ENCODE results near the gene ABHD4.
"Not testable (repeated sequence)": the region's sequence is repeated elsewhere in the genome, so short reads cannot be mapped to it uniquely, and the experiment has no call there.

ABHD4 gene, protein sequence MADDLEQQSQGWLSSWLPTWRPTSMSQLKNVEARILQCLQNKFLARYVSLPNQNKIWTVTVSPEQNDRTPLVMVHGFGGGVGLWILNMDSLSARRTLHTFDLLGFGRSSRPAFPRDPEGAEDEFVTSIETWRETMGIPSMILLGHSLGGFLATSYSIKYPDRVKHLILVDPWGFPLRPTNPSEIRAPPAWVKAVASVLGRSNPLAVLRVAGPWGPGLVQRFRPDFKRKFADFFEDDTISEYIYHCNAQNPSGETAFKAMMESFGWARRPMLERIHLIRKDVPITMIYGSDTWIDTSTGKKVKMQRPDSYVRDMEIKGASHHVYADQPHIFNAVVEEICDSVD

DNA sequence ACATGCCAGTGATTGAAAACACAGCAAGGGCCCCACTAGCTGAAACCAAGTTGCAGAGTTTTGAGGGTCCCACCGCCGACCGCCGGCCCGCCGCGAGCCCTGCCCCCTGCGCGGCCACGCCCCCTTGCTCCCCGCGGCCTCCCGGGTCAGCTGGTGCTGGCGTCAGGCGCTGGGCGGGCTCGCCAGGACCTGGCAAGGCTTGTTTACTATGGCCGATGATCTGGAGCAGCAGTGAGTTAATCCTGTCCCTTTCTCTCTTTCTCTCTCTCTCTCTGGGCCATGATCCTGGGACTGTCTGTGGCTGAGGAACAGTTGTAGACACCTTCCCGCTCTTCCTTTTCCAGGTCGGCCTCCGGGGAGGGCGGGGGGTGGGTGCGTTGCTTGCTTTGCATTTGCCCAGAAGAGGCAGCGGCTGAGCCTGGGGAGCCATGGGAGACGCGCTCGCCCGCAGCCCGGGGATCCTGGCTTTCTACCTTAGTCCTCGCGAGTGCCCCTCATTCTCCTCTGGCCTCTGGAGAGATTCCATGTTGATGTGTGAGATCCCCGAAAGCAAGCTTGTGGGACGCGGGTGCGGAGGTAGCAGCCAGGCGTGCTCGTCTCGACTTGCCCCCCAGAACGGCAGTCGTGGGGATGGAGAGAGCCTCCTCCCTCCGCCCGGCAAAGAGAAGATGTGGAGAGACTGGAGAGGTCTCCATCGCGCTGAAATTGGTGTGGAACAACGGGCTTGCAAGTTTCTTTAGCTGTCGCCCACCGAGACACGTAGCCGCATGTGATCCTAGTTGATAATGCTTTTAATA, at the start of gene ABHD4:
Gene ABHD4 (plus strand): TSS at position 202 of the 797 bp plus-strand sequence. CDS start 7 bp downstream, at position 209.
- no peak for DNase-seq (ENCODE audit: low read depth)
- H3K4me3 ChIP-seq (ENCODE audit: low read depth, low read length), result peak within 1 kb of the TSS; percentile 80

DNA sequence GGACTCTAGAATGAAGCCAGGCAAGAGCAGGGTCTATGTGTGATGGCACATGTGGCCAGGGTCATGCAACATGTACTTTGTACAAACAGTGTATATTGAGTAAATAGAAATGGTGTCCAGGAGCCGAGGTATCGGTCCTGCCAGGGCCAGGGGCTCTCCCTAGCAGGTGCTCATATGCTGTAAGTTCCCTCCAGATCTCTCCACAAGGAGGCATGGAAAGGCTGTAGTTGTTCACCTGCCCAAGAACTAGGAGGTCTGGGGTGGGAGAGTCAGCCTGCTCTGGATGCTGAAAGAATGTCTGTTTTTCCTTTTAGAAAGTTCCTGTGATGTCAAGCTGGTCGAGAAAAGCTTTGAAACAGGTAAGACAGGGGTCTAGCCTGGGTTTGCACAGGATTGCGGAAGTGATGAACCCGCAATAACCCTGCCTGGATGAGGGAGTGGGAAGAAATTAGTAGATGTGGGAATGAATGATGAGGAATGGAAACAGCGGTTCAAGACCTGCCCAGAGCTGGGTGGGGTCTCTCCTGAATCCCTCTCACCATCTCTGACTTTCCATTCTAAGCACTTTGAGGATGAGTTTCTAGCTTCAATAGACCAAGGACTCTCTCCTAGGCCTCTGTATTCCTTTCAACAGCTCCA, 48.7 kb upstream of the ABHD4 start:
- H3K4me3 ChIP-seq (ENCODE audit: low read depth, low read length), result no peak overlapping the region
- no peak for DNase-seq (ENCODE audit: low read depth)

DNA sequence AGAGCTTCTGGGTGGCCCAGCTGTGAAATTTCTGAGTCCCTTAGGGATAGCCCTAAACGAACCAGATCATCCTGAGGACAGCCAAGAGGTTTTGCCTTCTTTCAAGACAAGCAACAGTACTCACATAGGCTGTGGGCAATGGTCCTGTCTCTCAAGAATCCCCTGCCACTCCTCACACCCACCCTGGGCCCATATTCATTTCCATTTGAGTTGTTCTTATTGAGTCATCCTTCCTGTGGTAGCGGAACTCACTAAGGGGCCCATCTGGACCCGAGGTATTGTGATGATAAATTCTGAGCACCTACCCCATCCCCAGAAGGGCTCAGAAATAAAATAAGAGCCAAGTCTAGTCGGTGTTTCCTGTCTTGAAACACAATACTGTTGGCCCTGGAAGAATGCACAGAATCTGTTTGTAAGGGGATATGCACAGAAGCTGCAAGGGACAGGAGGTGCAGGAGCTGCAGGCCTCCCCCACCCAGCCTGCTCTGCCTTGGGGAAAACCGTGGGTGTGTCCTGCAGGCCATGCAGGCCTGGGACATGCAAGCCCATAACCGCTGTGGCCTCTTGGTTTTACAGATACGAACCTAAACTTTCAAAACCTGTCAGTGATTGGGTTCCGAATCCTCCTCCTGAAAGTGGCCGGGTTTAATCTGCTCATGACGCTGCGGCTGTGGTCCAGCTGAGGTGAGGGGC, 48.0 kb upstream of the ABHD4 start:
- DNase-seq (ENCODE audit: low read depth), result no peak
- H3K4me3 ChIP-seq (ENCODE audit: low read depth, low read length), result no peak overlapping the region

DNA sequence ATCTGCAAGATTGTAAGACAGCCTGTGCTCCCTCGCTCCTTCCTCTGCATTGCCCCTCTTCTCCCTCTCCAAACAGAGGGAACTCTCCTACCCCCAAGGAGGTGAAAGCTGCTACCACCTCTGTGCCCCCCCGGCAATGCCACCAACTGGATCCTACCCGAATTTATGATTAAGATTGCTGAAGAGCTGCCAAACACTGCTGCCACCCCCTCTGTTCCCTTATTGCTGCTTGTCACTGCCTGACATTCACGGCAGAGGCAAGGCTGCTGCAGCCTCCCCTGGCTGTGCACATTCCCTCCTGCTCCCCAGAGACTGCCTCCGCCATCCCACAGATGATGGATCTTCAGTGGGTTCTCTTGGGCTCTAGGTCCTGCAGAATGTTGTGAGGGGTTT, 46.5 kb upstream of the ABHD4 start:
- DNase-seq (ENCODE audit: low read depth), result no peak
- H3K4me3 ChIP-seq (ENCODE audit: low read depth, low read length), result no peak overlapping the region

DNA sequence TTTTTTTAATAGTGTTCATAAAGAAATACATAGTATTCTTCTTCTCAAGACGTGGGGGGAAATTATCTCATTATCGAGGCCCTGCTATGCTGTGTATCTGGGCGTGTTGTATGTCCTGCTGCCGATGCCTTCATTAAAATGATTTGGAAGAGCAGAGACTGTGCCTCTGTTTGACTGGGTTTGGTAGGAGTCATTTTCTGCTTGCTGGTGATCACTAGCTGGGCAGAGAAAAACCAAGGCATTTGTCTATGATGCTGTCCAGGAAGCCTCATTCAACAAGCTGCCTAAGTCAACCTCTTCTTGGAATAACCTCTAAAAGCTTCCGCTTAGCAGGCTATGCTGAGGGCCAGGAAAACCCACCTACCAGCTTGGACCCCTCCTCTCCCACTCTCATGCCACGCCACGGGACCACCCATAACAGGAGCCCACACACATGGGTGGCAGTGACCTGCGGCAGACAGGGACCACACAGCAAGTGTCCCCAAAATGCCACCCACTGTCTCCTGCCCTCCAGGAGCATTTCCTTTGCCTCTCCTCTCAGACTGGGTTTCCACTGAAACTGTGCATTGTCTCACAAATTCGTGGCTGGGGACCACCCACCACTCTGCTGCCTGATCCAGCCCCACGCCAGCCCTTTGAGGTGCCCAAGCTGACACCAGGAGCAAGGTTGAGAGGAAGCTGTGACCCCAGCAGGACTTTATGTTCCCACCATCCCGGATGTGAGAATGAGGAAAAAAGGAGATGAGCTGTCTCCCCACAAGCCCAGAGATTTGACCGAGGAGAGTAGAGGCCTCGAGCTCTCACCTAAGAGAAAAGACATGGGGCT, 45.9 kb upstream of the ABHD4 start:
- H3K4me3 ChIP-seq (ENCODE audit: low read depth, low read length), result no peak overlapping the region
- no peak for DNase-seq (ENCODE audit: low read depth)

DNA sequence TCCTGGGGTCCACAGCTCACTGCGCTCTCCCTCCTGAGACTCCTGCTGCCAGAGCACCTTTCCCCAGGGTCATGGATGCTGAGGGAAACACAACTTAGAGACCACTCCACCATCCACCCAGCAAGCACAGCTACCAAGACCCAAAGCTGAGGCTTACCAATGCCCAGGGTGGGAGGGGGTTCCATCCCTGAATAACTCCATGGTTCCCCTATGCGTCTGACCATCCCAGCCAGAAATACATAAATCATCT, 45.3 kb upstream of the ABHD4 start:
- no peak for DNase-seq (ENCODE audit: low read depth)
- no peak overlapping the region for H3K4me3 ChIP-seq (ENCODE audit: low read depth, low read length)

DNA sequence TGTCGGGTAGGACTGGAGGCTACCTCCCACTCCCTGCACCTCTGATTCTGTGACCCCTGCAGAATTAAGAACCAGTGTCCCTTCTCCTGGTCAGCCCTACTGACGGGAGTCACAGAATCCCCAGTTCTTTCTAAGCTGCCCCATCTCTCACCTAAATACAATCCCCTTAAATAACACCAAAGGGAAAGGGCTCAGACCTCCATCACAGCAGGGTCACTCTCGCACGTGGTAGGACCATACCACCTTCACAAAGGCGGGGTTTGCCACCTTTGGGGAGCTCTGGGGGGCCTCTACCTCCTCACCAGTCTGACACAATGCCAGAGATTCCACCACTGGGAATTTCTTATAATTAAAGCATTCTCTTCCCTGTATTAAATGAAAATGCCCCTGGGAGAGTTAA, 44.7 kb upstream of the ABHD4 start:
- no peak overlapping the region for H3K4me3 ChIP-seq (ENCODE audit: low read depth, low read length)
- no peak for DNase-seq (ENCODE audit: low read depth)

DNA sequence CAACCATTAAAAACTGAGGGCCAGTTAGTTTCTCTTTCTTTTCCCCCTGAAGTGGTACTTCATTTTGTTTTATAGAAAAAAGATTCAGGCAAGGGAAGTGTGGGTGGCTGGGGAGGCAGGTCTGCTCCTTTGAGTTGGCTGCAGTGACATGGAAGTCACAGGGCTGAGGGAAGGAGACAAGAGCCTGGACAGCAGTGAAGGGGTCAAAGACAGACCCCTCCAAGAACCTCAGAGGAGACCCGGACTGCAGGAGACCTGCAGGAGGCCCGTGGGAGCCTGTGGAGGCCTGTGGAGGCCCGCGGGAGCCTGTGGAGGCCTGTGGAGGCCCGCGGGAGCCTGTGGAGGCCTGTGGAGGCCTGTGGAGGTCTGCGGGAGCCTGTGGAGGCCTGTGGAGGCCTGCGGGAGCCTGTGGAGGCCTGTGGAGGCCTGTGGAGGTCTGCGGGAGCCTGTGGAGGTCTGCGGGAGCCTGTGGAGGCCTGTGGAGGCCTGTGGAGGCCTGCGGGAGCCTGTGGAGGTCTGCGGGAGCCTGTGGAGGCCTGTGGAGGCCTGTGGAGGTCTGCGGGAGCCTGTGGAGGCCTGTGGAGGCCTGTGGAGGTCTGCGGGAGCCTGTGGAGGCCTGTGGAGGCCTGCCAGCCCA, 44.1 kb upstream of the ABHD4 start:
- H3K4me3 ChIP-seq (ENCODE audit: low read depth, low read length); DNase-seq (ENCODE audit: low read depth): not testable (repeated sequence)

DNA sequence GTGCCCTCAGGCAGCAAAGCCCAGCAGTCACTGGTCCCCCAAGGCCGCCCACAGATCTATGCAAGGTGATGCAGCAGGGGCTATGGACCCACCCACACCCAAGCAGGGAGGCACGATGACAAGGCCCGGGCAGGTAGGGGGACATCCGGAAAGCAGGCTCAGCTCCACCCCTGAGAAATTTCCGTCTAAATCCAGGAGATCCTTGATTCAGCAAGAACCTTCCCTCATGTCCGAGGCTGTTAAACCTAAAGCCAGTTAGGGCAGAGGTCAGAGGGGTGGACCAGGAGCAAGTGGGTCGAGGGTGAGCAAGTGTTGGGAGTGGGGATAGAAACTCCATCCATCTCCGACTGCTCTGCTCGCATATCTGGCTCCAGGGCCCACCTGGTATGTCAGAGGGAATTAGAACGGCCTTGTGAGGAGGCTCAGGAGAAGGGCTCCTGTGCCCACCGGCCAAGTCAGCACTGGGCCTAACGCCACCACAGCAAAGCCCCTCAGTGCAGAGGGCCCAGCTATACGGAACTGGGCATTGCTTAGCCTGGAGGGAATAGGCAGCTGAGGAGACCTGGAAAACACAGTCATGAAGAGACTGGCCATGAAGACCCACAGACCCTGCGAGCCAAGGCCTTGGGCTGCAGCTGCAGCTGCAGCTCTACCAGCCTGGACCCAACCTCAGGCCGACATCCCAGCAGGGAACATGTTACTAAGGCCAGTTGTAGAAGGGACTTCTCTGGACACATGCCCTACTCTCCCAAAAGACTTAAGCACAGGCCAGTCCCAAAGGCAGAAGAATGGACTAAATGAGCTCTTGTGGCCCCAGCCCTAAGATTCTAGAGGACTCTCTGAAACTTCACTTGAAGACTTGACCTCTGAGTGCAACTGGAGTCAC, 43.4 kb upstream of the ABHD4 start:
- H3K4me3 ChIP-seq (ENCODE audit: low read depth, low read length), result no peak overlapping the region
- DNase-seq (ENCODE audit: low read depth), result no peak

DNA sequence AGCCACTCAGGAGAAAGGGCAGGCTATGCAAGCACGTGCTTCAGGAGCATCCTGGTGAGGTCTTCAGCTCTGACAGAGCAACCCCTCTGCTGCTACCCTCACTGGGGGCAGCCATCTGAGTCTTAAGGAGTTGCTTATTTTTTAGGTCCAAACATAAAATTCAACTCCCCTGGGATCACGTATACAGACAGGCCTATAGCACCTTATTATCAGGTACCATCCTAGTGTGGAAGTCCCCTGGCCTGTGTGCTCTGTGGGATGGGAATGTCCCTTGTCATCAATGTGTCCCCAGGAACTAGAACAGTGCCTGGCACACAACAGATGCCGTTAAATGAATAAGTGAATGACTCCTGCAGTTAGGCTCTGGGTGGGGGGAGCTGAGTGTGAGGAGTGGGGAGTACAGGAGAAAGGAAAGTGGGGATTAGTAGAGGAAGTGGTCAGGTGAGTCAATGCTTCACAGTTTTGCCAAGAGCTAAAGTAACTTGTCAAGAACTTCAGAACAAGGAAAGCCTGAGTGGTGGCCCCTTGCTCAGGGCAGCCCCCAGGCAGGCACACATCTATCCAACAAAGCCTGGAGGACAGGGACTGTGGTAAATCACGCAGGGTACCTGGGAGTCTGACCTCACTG, 42.6 kb upstream of the ABHD4 start:
- no peak overlapping the region for H3K4me3 ChIP-seq (ENCODE audit: low read depth, low read length)
- no peak for DNase-seq (ENCODE audit: low read depth)

DNA sequence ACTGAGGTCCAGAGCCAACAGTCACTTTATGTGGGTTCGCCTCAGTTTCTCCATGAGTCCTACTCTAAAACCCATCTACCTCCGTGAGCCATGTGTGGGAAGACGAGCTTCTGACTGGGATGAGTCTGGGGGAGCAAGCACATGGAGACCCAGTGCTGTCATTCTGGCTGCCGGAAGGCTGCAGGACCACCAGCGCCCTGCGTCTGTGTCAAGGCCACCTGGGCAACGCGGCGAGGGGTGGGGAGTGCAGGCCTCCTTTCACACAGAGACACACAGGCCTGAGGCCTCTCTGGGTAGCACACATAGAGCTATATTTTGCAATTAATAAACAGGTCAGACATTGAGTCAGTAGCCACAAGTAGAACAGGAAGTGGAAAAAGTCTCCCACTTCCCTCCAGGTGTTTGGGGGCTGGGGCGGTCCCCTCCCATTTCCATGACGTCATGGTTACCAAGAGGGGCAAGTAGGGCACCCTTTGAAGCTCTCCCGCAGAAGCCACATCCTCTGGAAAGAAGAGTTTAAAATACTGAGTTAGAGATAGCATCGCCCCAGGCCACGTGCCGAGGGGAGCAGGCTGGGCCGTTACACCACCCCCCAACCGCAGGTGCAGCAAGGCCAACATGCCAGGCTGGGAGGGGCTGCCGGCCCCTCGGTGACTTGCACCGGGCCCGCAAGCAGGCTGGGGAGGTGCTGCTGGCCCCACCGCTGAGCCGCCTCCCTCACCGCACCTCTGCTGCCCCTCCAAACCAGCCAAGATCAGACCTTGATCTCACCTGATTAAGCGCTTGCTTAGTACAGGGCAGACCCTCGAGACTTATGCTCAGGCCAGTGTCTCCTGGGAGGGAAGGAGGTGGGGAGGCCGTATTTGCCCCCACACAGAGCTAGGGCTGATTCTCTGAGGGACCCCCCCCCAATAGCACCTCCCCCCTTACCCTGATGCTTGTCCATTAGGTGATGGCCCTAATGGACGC, 41.8 kb upstream of the ABHD4 start:
- DNase-seq (ENCODE audit: low read depth), result no peak
- no peak overlapping the region for H3K4me3 ChIP-seq (ENCODE audit: low read depth, low read length)

DNA sequence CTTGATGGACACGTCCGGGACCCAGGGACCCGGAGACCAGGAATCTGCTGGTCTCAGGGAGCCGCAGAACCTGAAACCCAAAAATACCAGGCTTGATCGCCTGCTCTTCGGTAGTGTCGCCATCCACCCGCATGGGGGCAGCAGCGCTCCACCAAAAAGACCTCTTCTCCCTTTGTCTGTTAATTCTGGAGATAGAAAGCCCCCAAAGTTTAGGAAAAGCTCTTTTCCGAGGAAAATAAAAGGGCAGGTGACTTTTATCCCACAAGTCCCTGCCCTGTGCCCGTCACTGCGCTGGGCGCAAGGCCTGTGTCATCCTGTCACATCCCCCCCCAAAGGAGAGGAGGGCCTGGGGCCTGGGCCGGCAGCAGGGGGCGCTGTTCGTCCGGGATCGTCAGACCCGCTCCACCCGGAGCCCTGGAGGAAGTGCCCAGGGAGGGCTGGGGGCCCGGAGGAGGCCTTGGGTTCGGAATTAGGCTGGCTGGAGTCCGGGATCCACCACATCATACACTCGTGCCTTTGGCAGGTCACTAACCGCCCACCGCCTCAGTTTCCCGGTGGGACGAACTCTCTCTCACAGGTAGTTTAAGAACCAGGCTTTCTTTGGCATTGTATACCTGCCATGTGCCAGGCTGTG, 41.0 kb upstream of the ABHD4 start:
- H3K4me3 ChIP-seq (ENCODE audit: low read depth, low read length), result peak overlapping the region; percentile 20
- no peak for DNase-seq (ENCODE audit: low read depth)

DNA sequence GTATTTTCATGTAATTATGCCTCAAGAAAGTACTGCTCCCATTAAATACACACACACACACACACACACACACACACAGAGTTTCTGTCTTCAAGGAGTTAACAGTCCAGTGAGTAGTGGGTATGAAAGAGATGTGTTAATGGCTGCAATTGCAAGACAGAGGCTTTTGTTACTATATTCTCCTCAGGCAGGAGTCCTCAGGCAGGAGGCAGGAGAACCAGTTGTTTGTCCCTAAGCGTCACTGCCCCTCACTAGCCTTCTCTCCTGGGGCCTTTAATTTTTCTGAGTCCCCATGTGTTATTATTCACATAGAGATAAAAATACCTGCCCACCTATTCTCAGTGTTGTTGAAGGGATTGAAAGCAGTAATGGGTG, 40.3 kb upstream of the ABHD4 start:
- DNase-seq (ENCODE audit: low read depth), result no peak
- H3K4me3 ChIP-seq (ENCODE audit: low read depth, low read length), result no peak overlapping the region

DNA sequence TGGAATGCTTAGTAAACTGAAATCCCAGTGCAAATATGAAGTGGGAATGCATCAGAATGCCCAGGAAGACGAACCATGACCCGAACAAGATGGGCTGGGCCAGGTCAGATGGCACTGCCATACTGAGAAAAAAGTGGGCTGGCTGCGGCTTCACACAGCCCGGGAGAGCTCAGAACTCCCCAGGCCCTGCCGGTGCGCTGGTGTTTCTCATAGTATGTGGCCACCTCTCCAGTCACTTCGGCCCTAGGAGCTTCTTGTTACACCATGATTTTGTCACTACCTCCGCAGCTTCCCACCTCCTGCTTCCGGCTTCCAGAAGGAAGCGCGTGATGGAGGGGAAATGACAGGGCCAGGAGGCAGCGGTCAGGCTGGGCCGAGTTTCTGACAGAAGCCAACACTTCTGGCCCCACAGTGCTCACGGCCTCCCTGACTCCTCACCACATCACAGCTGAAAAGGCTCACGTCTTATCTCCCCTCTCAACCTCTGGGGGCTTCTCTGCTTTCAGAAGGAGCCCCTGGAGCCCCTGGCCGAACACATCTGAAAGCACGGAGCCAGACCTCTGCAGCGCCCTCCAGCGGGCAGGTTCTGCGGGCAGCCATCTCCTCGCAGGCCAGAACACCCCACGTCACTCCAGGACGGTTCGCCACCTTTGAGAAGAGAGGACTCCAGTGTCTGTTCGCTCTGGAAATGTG, 39.7 kb upstream of the ABHD4 start:
- no peak overlapping the region for H3K4me3 ChIP-seq (ENCODE audit: low read depth, low read length)
- no peak for DNase-seq (ENCODE audit: low read depth)

DNA sequence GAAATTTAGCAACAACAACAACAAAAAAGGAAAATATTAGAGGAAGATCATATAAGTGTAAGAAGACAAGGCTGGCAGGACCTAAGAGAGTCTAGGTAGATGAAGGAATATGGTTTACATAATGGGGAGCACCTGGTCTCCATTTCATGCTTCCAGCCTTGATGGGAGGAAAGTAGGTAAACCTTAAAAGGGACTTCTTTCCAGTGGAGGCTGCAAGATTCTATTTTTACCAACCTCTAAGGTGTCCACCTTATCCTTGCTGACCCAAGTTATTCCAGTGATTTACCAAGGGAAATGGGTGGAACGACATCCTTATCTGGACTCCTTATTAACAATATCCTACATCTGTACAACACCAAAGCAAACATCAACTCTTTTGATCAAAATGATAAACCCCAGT, 39.1 kb upstream of the ABHD4 start:
- DNase-seq (ENCODE audit: low read depth), result no peak
- no peak overlapping the region for H3K4me3 ChIP-seq (ENCODE audit: low read depth, low read length)
